Left lung (tissue), 10 donors: Measurements from ENCODE around the gene SAMM50. TPM values are rescaled to one million over a fixed set of nuclear protein-coding genes. Genes with fewer than 3 reads are reported as not detected.

Experiments used
- ATAC-seq: fragments of 200-7000 bp; cut with Tn5 transposase; one replicate; pipeline ENCODE4 v1.9.1; 2020; ENCODE audit warnings: moderate library complexity
- DNase-seq, 4 donors: peaks; one replicate each; pipeline ENCODE4 v3.0.0-alpha.2; 2013 to 2020
- H3K27ac ChIP-seq, 2 donors: fragments of 200-600 bp; sonication (generic) in 1 of 2; one replicate each; pipeline versions ENCODE4 v1.5.0 to v1.8.0; 2020 to 2021
- H3K27me3 ChIP-seq, 2 donors: fragments of 200-600 bp; sonication (generic) in 1 of 2; one replicate each; pipeline versions ENCODE4 v1.5.0 to v1.8.0; 2020 to 2021
- H3K36me3 ChIP-seq, 2 donors: fragments of 200-600 bp; sonication (generic) in 1 of 2; one replicate each; pipeline versions ENCODE4 v1.5.0 to v1.8.0; 2020 to 2021
- H3K4me1 ChIP-seq, 2 donors: fragments of 200-600 bp; one replicate each; pipeline ENCODE4 v1.8.0; 2021
- H3K4me3 ChIP-seq, 2 donors: fragments of 200-600 bp; sonication (generic) in 1 of 2; one replicate each; pipeline versions ENCODE4 v1.5.0 to v1.8.0; 2020 to 2021; ENCODE audit warnings: mild to moderate bottlenecking in 1 of 2
- H3K9me3 ChIP-seq, 2 donors: fragments of 200-600 bp; sonication (generic) in 1 of 2; one replicate each; pipeline versions ENCODE4 v1.5.0 to v1.8.0; 2020 to 2021
- CTCF ChIP-seq, 2 donors: fragments of 200-600 bp; sonication (generic) in 1 of 2; IDR thresholded peaks; one replicate each; pipeline versions ENCODE4 v1.5.0 to v1.8.0; 2021; ENCODE audit warnings: antibody characterized with exemption in 2 of 2
- intact Hi-C, 2 donors: fragments of 100-400 bp; cut with DNase I; formaldehyde crosslinking; loops; one replicate each; pipeline versions ENCODE4 v1.11.2 to v1.14.2; 2022
- polyA plus RNA-seq, 6 donors: library from polyadenylated mRNA; unstranded; fragments of 120-200 nt; gene quantifications; one replicate each; pipeline ENCODE4 v1.2.1, GENCODE V29; 2013; ENCODE audit not compliant: insufficient read length in 6 of 6
- total RNA-seq, 2 donors: library from RNA; stranded (reverse); fragmentation: NEBNext Ultra II Directional; extraction: Animal tissue kit (Norgen Biotek cat#: 25700); gene quantifications; one replicate each; pipeline ENCODE4 v1.2.1, GENCODE V29; 2021
- donor health status: DM: no; HTN: yes; CAD: no.
- donor health status: DM: no; HTN: no; CAD: no.

Gene SAMM50
- total and polyA plus RNA-seq, 8 donors, result 23.3 to 66.6 (median 62.3) TPM

- no peak for TF ChIP-seq CTCF (IDR thresholded peaks at IDR 0.05)
Measured at GRCh38 chr22:43926349-43926710, 28.9 kb upstream of the SAMM50 start.

GRCh38 chr22:43928468-43928867, 26.8 kb upstream of the SAMM50 start:
- Histone ChIP-seq H3K36me3 (no peaks in the 10 kb centered on the region), H3K4me1 (peaks cover 7 to 13% of the 10 kb centered on the region in 2 donors), H3K27ac (no peak overlapping the region), H3K27me3 (peaks cover 16 to 27% of the 10 kb centered on the region in 2 donors), H3K4me3 (no peak overlapping the region), H3K9me3 (no peaks in the 10 kb centered on the region)
- ATAC-seq (peak; percentile 8), DNase-seq (no peak)
- intact Hi-C loops, result no loop called here
- no peak for TF ChIP-seq CTCF (IDR thresholded peaks at IDR 0.05)

More at GRCh38 chr22:43926349-43926710, 28.9 kb upstream of the SAMM50 start:
- intact Hi-C loops, result no loop called here
- ATAC-seq (no peak), DNase-seq (no peak)
- peaks cover 16 to 49% of the 10 kb centered on the region in 2 donors for H3K27me3 ChIP-seq
- H3K4me3 ChIP-seq, result no peak overlapping the region
- no peaks in the 10 kb centered on the region for H3K36me3 ChIP-seq
- H3K4me1 ChIP-seq, result peaks cover 7 to 16% of the 10 kb centered on the region in 2 donors
- H3K27ac ChIP-seq, result no peak overlapping the region
- no peaks in the 10 kb centered on the region for H3K9me3 ChIP-seq

- DNase-seq (no peak), ATAC-seq (no peak)
Measured at GRCh38 chr22:43928908-43929307, 26.3 kb upstream of the SAMM50 start.

GRCh38 chr22:43931771-43932170, 23.5 kb upstream of the SAMM50 start:
- TF ChIP-seq CTCF (IDR thresholded peaks at IDR 0.05), result no peak
- DNase-seq (no peak), ATAC-seq (no peak)
- no peak overlapping the region for H3K4me3 ChIP-seq
- intact Hi-C loops, result no loop called here
- no peaks in the 10 kb centered on the region for H3K4me1 ChIP-seq
- H3K27me3 ChIP-seq, result no peaks in the 10 kb centered on the region
- no peaks in the 10 kb centered on the region for H3K36me3 ChIP-seq
- H3K9me3 ChIP-seq, result no peaks in the 10 kb centered on the region
- no peak overlapping the region for H3K27ac ChIP-seq

More at GRCh38 chr22:43928908-43929307, 26.3 kb upstream of the SAMM50 start:
- Histone ChIP-seq H3K27ac (no peak overlapping the region), H3K36me3 (no peaks in the 10 kb centered on the region), H3K9me3 (no peaks in the 10 kb centered on the region), H3K4me1 (peaks cover 4 to 10% of the 10 kb centered on the region in 2 donors), H3K27me3 (peaks cover 14 to 23% of the 10 kb centered on the region in 2 donors), H3K4me3 (no peak overlapping the region)
- no peak for TF ChIP-seq CTCF (IDR thresholded peaks at IDR 0.05)
- intact Hi-C loops, result no loop called here

- TF ChIP-seq CTCF (IDR thresholded peaks at IDR 0.05), result no peak
Measured at GRCh38 chr22:43941449-43941848, 13.8 kb upstream of the SAMM50 start.

More at GRCh38 chr22:43941449-43941848, 13.8 kb upstream of the SAMM50 start:
- Histone ChIP-seq H3K9me3 (no peaks in the 10 kb centered on the region), H3K27me3 (peaks cover 0 to 15% of the 10 kb centered on the region in 2 donors), H3K27ac (no peak overlapping the region), H3K4me1 (no peaks in the 10 kb centered on the region), H3K4me3 (no peak overlapping the region), H3K36me3 (no peaks in the 10 kb centered on the region)
- DNase-seq (no peak), ATAC-seq (no peak)
- intact Hi-C loops, result no loop called here
